Hepatocyte (in vitro differentiated cells): ENCODE data around the gene STK39. TPM values are rescaled to one million over a fixed set of nuclear protein-coding genes. Genes with fewer than 3 reads are reported as not detected.

Experiments
- DNase-seq: peaks from one replicate; pipeline ENCODE4 v3.0.0-alpha.2; 2016; ENCODE audit warnings: low spot score
- H2AFZ ChIP-seq: fragments of 200-600 bp; sonication (generic); 2 replicates; pipeline ENCODE4 v1.6.0; 2016; ENCODE audit warnings: antibody characterized with exemption, mild to moderate bottlenecking
- H3K27ac ChIP-seq: fragments of 200-600 bp; sonication (generic); 2 replicates; pipeline ENCODE4 v1.5.1; 2016; ENCODE audit warnings: mild to moderate bottlenecking
- H3K27me3 ChIP-seq: fragments of 200-600 bp; sonication (generic); 2 replicates; pipeline ENCODE4 v1.6.1; 2016
- H3K36me3 ChIP-seq: fragments of 200-600 bp; sonication (generic); replicated peaks from 2 replicates; pipeline ENCODE4 v1.5.1; 2016; ENCODE audit warnings: low read depth; ENCODE audit not compliant: insufficient read depth
- H3K4me1 ChIP-seq: fragments of 200-600 bp; sonication (generic); 2 replicates; pipeline ENCODE4 v1.5.1; 2016; ENCODE audit warnings: mild to moderate bottlenecking, moderate library complexity; ENCODE audit not compliant: insufficient read depth
- H3K4me2 ChIP-seq: fragments of 200-600 bp; sonication (generic); 2 replicates; pipeline ENCODE4 v1.6.0; 2016
- H3K4me3 ChIP-seq: fragments of 200-600 bp; sonication (generic); 2 replicates; pipeline ENCODE4 v1.5.1; 2016; ENCODE audit warnings: mild to moderate bottlenecking
- H3K79me2 ChIP-seq: fragments of 200-600 bp; sonication (generic); 2 replicates; pipeline ENCODE4 v1.6.0; 2017; ENCODE audit warnings: mild to moderate bottlenecking
- H3K9me2 ChIP-seq: fragments of 200-600 bp; sonication (generic); replicated peaks from 2 replicates; pipeline ENCODE4 v1.6.0; 2017; ENCODE audit warnings: mild to moderate bottlenecking; ENCODE audit not compliant: insufficient read depth
- H3K9me3 ChIP-seq: fragments of 200-600 bp; sonication (generic); 2 replicates; pipeline ENCODE4 v1.5.1; 2016; ENCODE audit warnings: low read depth, mild to moderate bottlenecking
- H4K20me1 ChIP-seq: fragments of 200-600 bp; sonication (generic); 2 replicates; pipeline ENCODE4 v1.6.0; 2016; ENCODE audit warnings: mild to moderate bottlenecking; ENCODE audit not compliant: insufficient read depth, poor library complexity, severe bottlenecking
- CTCF ChIP-seq: fragments of 200-600 bp; sonication (generic); IDR thresholded peaks from 2 replicates; pipeline ENCODE4 v1.5.1; 2016; ENCODE audit warnings: antibody characterized with exemption, mild to moderate bottlenecking; ENCODE audit not compliant: poor library complexity
- EZH2 ChIP-seq: fragments of 200-600 bp; sonication (generic); IDR thresholded peaks from 2 replicates; pipeline ENCODE4 v1.6.1; 2016; ENCODE audit warnings: antibody characterized with exemption, mild to moderate bottlenecking, borderline replicate concordance
- EZH2phosphoT487 ChIP-seq: fragments of 200-600 bp; sonication (generic); IDR thresholded peaks from one replicate; pipeline ENCODE4 v1.6.1; 2018; ENCODE audit warnings: antibody characterized with exemption, mild to moderate bottlenecking, low read depth, moderate library complexity; ENCODE audit not compliant: unreplicated experiment, severe bottlenecking
- WGBS: methylation state at CpG from one replicate; pipeline ENCODE4 v1.1.6; 2016; ENCODE audit warnings: low lambda C conversion rate; ENCODE audit errors: missing lambda C conversion rate; 5-methylcytosine and 5-hydroxymethylcytosine counted together
- polyA plus RNA-seq: library from polyadenylated mRNA; unstranded; fragments of >200 nt; fragmentation: Nextera tagmentation; extraction: Ambion mirVana; gene quantifications from 2 replicates; pipeline ENCODE4 v1.2.1, GENCODE V29; 2016
- total RNA-seq: library from RNA; depleted of rRNA; stranded (reverse); fragments of >200 nt; gene quantifications from 2 replicates; pipeline ENCODE4 v1.2.3, GENCODE V29; 2014

Gene STK39
- total and polyA plus RNA-seq, 2 experiments from 2014 or later = 26.9 to 39.4 TPM

- H3K4me1 ChIP-seq = no peaks in the 10 kb centered on the region
- H3K79me2 ChIP-seq = no peaks in the 10 kb centered on the region
- no peaks in the 10 kb centered on the region for H4K20me1 ChIP-seq
- TF ChIP-seq CTCF = no peak
- no peak for TF ChIP-seq EZH2phosphoT487
- no peak for TF ChIP-seq EZH2
- DNase-seq = no peak
- H3K36me3 ChIP-seq = no peaks in the 10 kb centered on the region
- H3K4me2 ChIP-seq = no peak overlapping the region
- no peak overlapping the region for H3K4me3 ChIP-seq
- no peak overlapping the region for H2AFZ ChIP-seq
- H3K9me2 ChIP-seq = no peaks in the 10 kb centered on the region
- 87% methylated on average over 2 of the region's 2 CpGs for WGBS
- no peaks in the 10 kb centered on the region for H3K9me3 ChIP-seq
- H3K27me3 ChIP-seq = no peaks in the 10 kb centered on the region
- no peak overlapping the region for H3K27ac ChIP-seq
Observed at GRCh38 chr2:168152902-168153530, 94.4 kb downstream of the STK39 start.

GRCh38 chr2:168149986-168150385 lies 97.4 kb downstream of the STK39 start:
- no peaks in the 10 kb centered on the region for H3K9me3 ChIP-seq
- H4K20me1 ChIP-seq = no peaks in the 10 kb centered on the region
- DNase-seq = no peak
- H3K36me3 ChIP-seq = no peaks in the 10 kb centered on the region
- no peaks in the 10 kb centered on the region for H3K9me2 ChIP-seq
- H3K4me1 ChIP-seq = no peaks in the 10 kb centered on the region
- H3K4me2 ChIP-seq = peak overlapping the region; percentile 12
- no peaks in the 10 kb centered on the region for H3K27me3 ChIP-seq
- no peak overlapping the region for H2AFZ ChIP-seq
- TF ChIP-seq CTCF = no peak
- no peak overlapping the region for H3K4me3 ChIP-seq
- 95% methylated on average over 6 of the region's 6 CpGs for WGBS
- H3K79me2 ChIP-seq = no peaks in the 10 kb centered on the region
- no peak overlapping the region for H3K27ac ChIP-seq

GRCh38 chr2:168149150-168149974 lies 98.0 kb downstream of the STK39 start:
- H3K36me3 ChIP-seq = no peaks in the 10 kb centered on the region
- no peak overlapping the region for H3K4me3 ChIP-seq
- no peak for TF ChIP-seq CTCF
- TF ChIP-seq EZH2phosphoT487 = no peak
- TF ChIP-seq EZH2 = no peak
- H2AFZ ChIP-seq = no peak overlapping the region
- no peaks in the 10 kb centered on the region for H4K20me1 ChIP-seq
- 66% methylated on average over 5 of the region's 5 CpGs for WGBS
- H3K9me2 ChIP-seq = no peaks in the 10 kb centered on the region
- no peaks in the 10 kb centered on the region for H3K79me2 ChIP-seq
- H3K9me3 ChIP-seq = no peaks in the 10 kb centered on the region
- H3K4me2 ChIP-seq = peak overlapping the region; percentile 12
- H3K27me3 ChIP-seq = no peaks in the 10 kb centered on the region
- DNase-seq = no peak
- H3K27ac ChIP-seq = no peak overlapping the region
- no peaks in the 10 kb centered on the region for H3K4me1 ChIP-seq
